ENCODE results near the gene CLIP2. TPM values are rescaled to one million over a fixed set of nuclear protein-coding genes. Genes with fewer than 3 reads are reported as not detected.

Gene CLIP2
- total and polyA plus RNA-seq, 2 of the 8 experiments (the other 6 are each of a cell fraction or from before 2014, with no cell fraction given): 8.3 to 41.5 TPM

GRCh38 chr7:74396993-74397392, 107.8 kb downstream of the CLIP2 start (continued):
- no peak for TF ChIP-seq TBP (IDR thresholded peaks at IDR 0.05; ENCODE audit: low read depth, low read length)
- TF ChIP-seq SAP30 (IDR thresholded peaks at IDR 0.05; ENCODE audit: insufficient read depth, insufficient replicate concordance, low read length): no peak
- no peak for TF ChIP-seq BACH1 (IDR thresholded peaks at IDR 0.05; ENCODE audit: low read length)
- no peak for TF ChIP-seq CTCF (IDR thresholded peaks at IDR 0.05; ENCODE audit: control extremely low read depth in 1 of 3, insufficient read depth in 1 of 3, low read depth in 1 of 3, low read length in 3 of 3)
- no peak for TF ChIP-seq EP300 (IDR thresholded peaks at IDR 0.05; ENCODE audit: borderline replicate concordance in 1 of 2, low read depth in 2 of 2, low read length in 2 of 2)
